ENCODE data around the gene ZBTB3.
A peak's percentile ranks its signal among the peaks of the same experiment; 100 is the strongest.
"Not testable (repeated sequence)": the region's sequence is repeated elsewhere in the genome, so short reads cannot be mapped to it uniquely, and the experiment has no call there.

Gene ZBTB3

GRCh38 chr11:62716206-62716605 is 37.8 kb downstream of the ZBTB3 start:
- DNase-seq (ENCODE audit: low spot score): no peak

GRCh38 chr11:62715150-62716130 is 38.5 kb downstream of the ZBTB3 start:
- no peak for DNase-seq (ENCODE audit: low spot score)

GRCh38 chr11:62713343-62713742 is 40.6 kb downstream of the ZBTB3 start:
- DNase-seq (ENCODE audit: low spot score): no peak

- no peak for DNase-seq (ENCODE audit: low spot score)
These were observed 41.1 kb downstream of the ZBTB3 start for GRCh38 chr11:62712861-62713260.

- DNase-seq (ENCODE audit: low spot score): no peak
These were observed 41.6 kb downstream of the ZBTB3 start for GRCh38 chr11:62712276-62712812.

- no peak for DNase-seq (ENCODE audit: low spot score)
These were observed 44.0 kb downstream of the ZBTB3 start for GRCh38 chr11:62710001-62710345.

- peak; percentile 93 for DNase-seq (ENCODE audit: low spot score)
These were observed 44.5 kb downstream of the ZBTB3 start for GRCh38 chr11:62709247-62710000.

GRCh38 chr11:62708793-62709192 is 45.2 kb downstream of the ZBTB3 start:
- no peak for DNase-seq (ENCODE audit: low spot score)

- DNase-seq (ENCODE audit: low spot score): no peak
These were observed 45.6 kb downstream of the ZBTB3 start for GRCh38 chr11:62708392-62708791.

GRCh38 chr11:62707277-62707861 is 46.6 kb downstream of the ZBTB3 start, which contains the start of the genes BSCL2 and GNG3:
BSCL2 (minus strand) TSS chr11:62707424; CDS start chr11:62707195, 229 bp downstream.
GNG3 (plus strand) TSS chr11:62707676; CDS start chr11:62708296, 620 bp downstream.
- no peak for DNase-seq (ENCODE audit: low spot score)

GRCh38 chr11:62706850-62707247 is 47.1 kb downstream of the ZBTB3 start:
- no peak for DNase-seq (ENCODE audit: low spot score)

- peak; percentile 95 for DNase-seq (ENCODE audit: low spot score)
These were observed 47.8 kb downstream of the ZBTB3 start for GRCh38 chr11:62705880-62706849.

GRCh38 chr11:62705413-62705812 is 48.5 kb downstream of the ZBTB3 start:
- no peak for DNase-seq (ENCODE audit: low spot score)

- not testable (repeated sequence) for DNase-seq (ENCODE audit: low spot score)
These were observed 50.0 kb downstream of the ZBTB3 start for GRCh38 chr11:62703921-62704320.

GRCh38 chr11:62702246-62702645 is 51.7 kb downstream of the ZBTB3 start:
- DNase-seq (ENCODE audit: low spot score): no peak

Data from germinal center (tissue), 1 donor.